Gastrocnemius medialis (tissue), 4 donors: ENCODE data around the gene ADAR. TPM values are rescaled to one million over a fixed set of nuclear protein-coding genes. Genes with fewer than 3 reads are reported as not detected.

ENCODE experiments used
- ATAC-seq, 2 donors: fragments of 150-250 bp; one replicate each; pipeline ENCODE4 v1.9.1; 2016
- DNase-seq, 2 donors: peaks; one replicate each; pipeline ENCODE4 v3.0.0-alpha.2; 2019
- H3K27ac ChIP-seq, 4 donors: fragments of 200-600 bp; sonication (generic); 1 replicate in 1 of 4; 2 replicates in 3 of 4; pipeline ENCODE4 v1.5.1; 2016 to 2018; ENCODE audit warnings: mild to moderate bottlenecking in 2 of 4, moderate library complexity in 1 of 4
- H3K27me3 ChIP-seq, 3 donors: fragments of 200-600 bp; sonication (generic) in 2 of 3; 1 replicate in 1 of 3; 2 replicates in 2 of 3; pipeline versions ENCODE4 v1.5.1 to v1.6.0; 2016 to 2019; ENCODE audit warnings: mild to moderate bottlenecking in 1 of 3, moderate library complexity in 1 of 3
- H3K36me3 ChIP-seq, 2 donors: fragments of 200-600 bp; sonication (generic) in 1 of 2; one replicate each; pipeline ENCODE4 v1.5.1; 2017 to 2018
- H3K4me1 ChIP-seq, 2 donors: fragments of 200-600 bp; sonication (generic) in 1 of 2; one replicate each; pipeline ENCODE4 v1.5.1; 2016 to 2017; ENCODE audit warnings: mild to moderate bottlenecking in 2 of 2
- H3K4me3 ChIP-seq, 4 donors: fragments of 200-600 bp; sonication (generic) in 3 of 4; 1 replicate in 1 of 4; 2 replicates in 3 of 4; pipeline ENCODE4 v1.5.1; 2016 to 2019; ENCODE audit warnings: mild to moderate bottlenecking in 2 of 4
- H3K9me3 ChIP-seq, 3 donors: fragments of 200-600 bp; sonication (generic) in 2 of 3; 1 replicate in 1 of 3; 2 replicates in 2 of 3; pipeline ENCODE4 v1.5.1; 2016 to 2019
- CTCF ChIP-seq, 5 experiments: fragments of 450-650 bp in 3 of 5; fragments of 200-600 bp in 2 of 5; sonication (generic) in 2 of 5; IDR thresholded peaks in 4 of 5; conservative IDR thresholded peaks in 1 of 5; 1 replicate in 4 of 5; 2 replicates in 1 of 5; pipeline ENCODE4 v1.5.1; 2016 to 2019; ENCODE audit warnings: antibody characterized with exemption in 5 of 5, mild to moderate bottlenecking in 3 of 5, moderate library complexity in 3 of 5
- POLR2A ChIP-seq, 2 donors: fragments of 450-650 bp; IDR thresholded peaks; one replicate each; pipeline ENCODE4 v1.6.1; 2017; ENCODE audit warnings: antibody characterized with exemption in 2 of 2, mild to moderate bottlenecking in 2 of 2, moderate library complexity in 2 of 2
- in situ Hi-C, 4 donors: fragments of 200-750 bp; cut with MboI; loops; one replicate each; pipeline versions ENCODE4 v1.15.0 to v1.8.0; 2017; ENCODE audit warnings: low sequenced_read_pairs in 4 of 4
- intact Hi-C: fragments of 100-400 bp; cut with DNase I; formaldehyde crosslinking; loops from one replicate; pipeline ENCODE4 v1.15.1; 2023; ENCODE audit warnings: low total_unique reads
- total RNA-seq, 4 donors: library from RNA; depleted of rRNA; stranded (reverse); fragments of >200 nt; gene quantifications; one replicate each; pipeline versions ENCODE4 v1.1.0 to v1.2.3, GENCODE V29; 2016

Gene ADAR
- total RNA-seq, 4 donors from 2014 or later, result 16.4 to 38.4 (median 19.0) TPM

GRCh38 chr1:154575147-154575927 is 32.6 kb downstream of the ADAR start:
- Histone ChIP-seq H3K27ac (no peak overlapping the region), H3K4me3 (no peak overlapping the region), H3K36me3 (peaks cover 0 to 14% of the 10 kb centered on the region in 2 donors), H3K27me3 (no peaks in the 10 kb centered on the region), H3K4me1 (no peaks in the 10 kb centered on the region), H3K9me3 (no peaks in the 10 kb centered on the region)
- intact Hi-C loops, result no loop called here
- ATAC-seq (no peak), DNase-seq (no peak)
- no peak for TF ChIP-seq CTCF (IDR thresholded peaks at IDR 0.05 in 4 of 5, conservative IDR thresholded peaks at IDR 0.05 in 1 of 5)
- TF ChIP-seq POLR2A (IDR thresholded peaks at IDR 0.05), result no peak
- in situ Hi-C loops, result loop anchor here in 1 of 4 donors (10.0 kb wide), 1 partner anchor 309 kb away; no protein-coding TSS in a partner anchor

GRCh38 chr1:154574716-154575115 is 33.3 kb downstream of the ADAR start:
- intact Hi-C loops, result no loop called here
- Histone ChIP-seq H3K27me3 (no peaks in the 10 kb centered on the region), H3K36me3 (peaks cover 0 to 9% of the 10 kb centered on the region in 2 donors), H3K4me1 (no peaks in the 10 kb centered on the region), H3K27ac (no peak overlapping the region), H3K9me3 (no peaks in the 10 kb centered on the region), H3K4me3 (no peak overlapping the region)
- ATAC-seq (no peak), DNase-seq (no peak)
- in situ Hi-C loops, result loop anchor here in 2 of 4 donors (10.0 to 25.0 kb wide), 2 partner anchors 188 to 310 kb away; no protein-coding TSS in a partner anchor
- no peak for TF ChIP-seq POLR2A (IDR thresholded peaks at IDR 0.05)
- TF ChIP-seq CTCF (IDR thresholded peaks at IDR 0.05 in 4 of 5, conservative IDR thresholded peaks at IDR 0.05 in 1 of 5), result no peak

GRCh38 chr1:154573168-154573510 is 34.8 kb downstream of the ADAR start:
- Histone ChIP-seq H3K4me3 (no peak overlapping the region), H3K27ac (no peak overlapping the region), H3K9me3 (no peaks in the 10 kb centered on the region), H3K36me3 (no peaks in the 10 kb centered on the region), H3K27me3 (no peaks in the 10 kb centered on the region), H3K4me1 (peaks cover under 1 to 1% of the 10 kb centered on the region in 2 donors)
- TF ChIP-seq CTCF (IDR thresholded peaks at IDR 0.05 in 4 of 5, conservative IDR thresholded peaks at IDR 0.05 in 1 of 5) (no peak), POLR2A (IDR thresholded peaks at IDR 0.05) (no peak)
- no peak for DNase-seq
- in situ Hi-C loops, result loop anchor here in 2 of 4 donors (10.0 to 25.0 kb wide), 2 partner anchors 189 to 312 kb away; no protein-coding TSS in a partner anchor
- no peak for ATAC-seq
- intact Hi-C loops, result no loop called here

GRCh38 chr1:154572468-154573167 is 35.4 kb downstream of the ADAR start:
- ATAC-seq, result no peak
- H3K9me3 ChIP-seq, result no peaks in the 10 kb centered on the region
- no peaks in the 10 kb centered on the region for H3K27me3 ChIP-seq
- TF ChIP-seq POLR2A (IDR thresholded peaks at IDR 0.05), result no peak
- H3K4me3 ChIP-seq, result no peak overlapping the region
- H3K27ac ChIP-seq, result no peak overlapping the region
- intact Hi-C loops (no loop called here), in situ Hi-C loops (loop anchor here in 2 of 4 donors (10.0 to 25.0 kb wide), 2 partner anchors 190 to 312 kb away; no protein-coding TSS in a partner anchor)
- H3K4me1 ChIP-seq, result peaks cover 4% of the 10 kb centered on the region in 2 donors
- no peak for DNase-seq
- H3K36me3 ChIP-seq, result no peaks in the 10 kb centered on the region

GRCh38 chr1:154571964-154572288 is 36.1 kb downstream of the ADAR start:
- Histone ChIP-seq H3K36me3 (no peaks in the 10 kb centered on the region), H3K4me1 (peaks cover 4% of the 10 kb centered on the region in 2 donors), H3K27ac (no peak overlapping the region), H3K9me3 (no peaks in the 10 kb centered on the region), H3K4me3 (no peak overlapping the region), H3K27me3 (no peaks in the 10 kb centered on the region)
- intact Hi-C loops (no loop called here), in situ Hi-C loops (loop anchor here in 2 of 4 donors (10.0 to 25.0 kb wide), 2 partner anchors 190 to 313 kb away; no protein-coding TSS in a partner anchor)
- no peak for DNase-seq
- no peak for ATAC-seq
- no peak for TF ChIP-seq CTCF (IDR thresholded peaks at IDR 0.05 in 4 of 5, conservative IDR thresholded peaks at IDR 0.05 in 1 of 5)
- TF ChIP-seq POLR2A (IDR thresholded peaks at IDR 0.05), result no peak
